Neuronal stem cell (in vitro differentiated cells): ENCODE results near the gene SPATA17.

Source experiments
- DNase-seq: peaks from one replicate; pipeline ENCODE4 v3.0.0-alpha.2; 2013; ENCODE audit warnings: low spot score
- H2AFZ ChIP-seq: one replicate; pipeline ENCODE4 v1.6.1; 2013; ENCODE audit warnings: mild to moderate bottlenecking, low read length, inconsistent platforms
- H2AK5ac ChIP-seq: 2 replicates; pipeline ENCODE4 v1.6.1; 2013; ENCODE audit warnings: low read depth, mild to moderate bottlenecking, inconsistent platforms, low read length, moderate library complexity, mixed read lengths
- H2BK120ac ChIP-seq: 2 replicates; pipeline ENCODE4 v1.6.1; 2013; ENCODE audit warnings: low read depth, mild to moderate bottlenecking, inconsistent platforms, low read length, moderate library complexity, mixed read lengths
- H2BK12ac ChIP-seq: one replicate; pipeline ENCODE4 v1.6.1; 2013; ENCODE audit warnings: low read length, inconsistent platforms
- H2BK15ac ChIP-seq: 2 replicates; pipeline ENCODE4 v1.6.1; 2013; ENCODE audit warnings: mild to moderate bottlenecking, low read length, inconsistent platforms, mixed read lengths
- H2BK5ac ChIP-seq: one replicate; pipeline ENCODE4 v1.6.1; 2013; ENCODE audit warnings: inconsistent platforms, mild to moderate bottlenecking, low read length, moderate library complexity
- H3K14ac ChIP-seq: one replicate; pipeline ENCODE4 v1.6.1; 2013; ENCODE audit warnings: low read length, inconsistent platforms
- H3K18ac ChIP-seq: 2 replicates; pipeline ENCODE4 v1.6.1; 2013; ENCODE audit warnings: low read length, inconsistent platforms
- H3K23ac ChIP-seq: 2 replicates; pipeline ENCODE4 v1.6.1; 2013; ENCODE audit warnings: low read depth, mild to moderate bottlenecking, mixed read lengths, low read length, inconsistent platforms; ENCODE audit not compliant: poor library complexity
- H3K27ac ChIP-seq: replicated peaks from 3 replicates; pipeline ENCODE4 v1.5.1; 2013; ENCODE audit warnings: low read length, inconsistent platforms
- H3K27me3 ChIP-seq, 3 experiments: 2 replicates each; pipeline ENCODE4 v1.6.1; 2013; ENCODE audit warnings: low read length in 3 of 3, mild to moderate bottlenecking in 2 of 3, inconsistent platforms in 1 of 3, low read depth in 1 of 3, mixed read lengths in 1 of 3, moderate library complexity in 1 of 3; ENCODE audit not compliant: control insufficient read depth in 3 of 3, insufficient read depth in 3 of 3
- H3K36me3 ChIP-seq, 2 donors: replicated peaks in 1 of 2; 2 replicates each; pipeline ENCODE4 v1.6.1; 2013; ENCODE audit warnings: low read length in 2 of 2; ENCODE audit not compliant: control insufficient read depth in 2 of 2, insufficient read depth in 2 of 2
- H3K4ac ChIP-seq: 2 replicates; pipeline ENCODE4 v1.6.1; 2013; ENCODE audit warnings: inconsistent platforms, mild to moderate bottlenecking, low read length, moderate library complexity
- H3K4me1 ChIP-seq, 2 donors: 1 replicate in 1 of 2; 2 replicates in 1 of 2; pipeline ENCODE4 v1.6.1; 2013; ENCODE audit warnings: low read length in 2 of 2, low read depth in 1 of 2; ENCODE audit not compliant: control insufficient read depth in 2 of 2, insufficient read depth in 1 of 2
- H3K4me2 ChIP-seq: one replicate; pipeline ENCODE4 v1.6.1; 2013; ENCODE audit warnings: mild to moderate bottlenecking, low read length, inconsistent platforms; ENCODE audit not compliant: insufficient read depth, poor library complexity, severe bottlenecking
- H3K4me3 ChIP-seq, 2 donors: 2 replicates each; pipeline ENCODE4 v1.5.1; 2013; ENCODE audit warnings: low read length in 2 of 2, mild to moderate bottlenecking in 2 of 2, inconsistent platforms in 1 of 2, moderate library complexity in 1 of 2
- H3K79me1 ChIP-seq: one replicate; pipeline ENCODE4 v1.6.1; 2013; ENCODE audit warnings: low read depth, mild to moderate bottlenecking, inconsistent platforms, low read length, moderate library complexity
- H3K9ac ChIP-seq: one replicate; pipeline ENCODE4 v1.6.1; 2013; ENCODE audit warnings: mild to moderate bottlenecking, low read depth, low read length, inconsistent platforms; ENCODE audit not compliant: poor library complexity
- H3K9me3 ChIP-seq, 2 donors: replicated peaks in 1 of 2; 2 replicates each; pipeline versions ENCODE3 to v1.6.1; 2013; ENCODE audit warnings: low read length in 2 of 2, mild to moderate bottlenecking in 2 of 2, inconsistent platforms in 1 of 2, low read depth in 1 of 2, mixed read lengths in 1 of 2, moderate library complexity in 1 of 2; ENCODE audit not compliant: control insufficient read depth in 2 of 2, insufficient read depth in 1 of 2
- H4K8ac ChIP-seq: one replicate; pipeline ENCODE4 v1.6.1; 2013; ENCODE audit warnings: low read depth, mild to moderate bottlenecking, inconsistent platforms, low read length, moderate library complexity
- H4K91ac ChIP-seq: one replicate; pipeline ENCODE4 v1.6.1; 2013; ENCODE audit warnings: low read length, low read depth, mild to moderate bottlenecking, inconsistent platforms; ENCODE audit not compliant: poor library complexity
- WGBS, 2 donors: extraction: QIAGEN DNeasy Blood & Tissue Kit; methylation state at CpG; one replicate each; pipeline ENCODE4 v1.1.7; 2013; ENCODE audit warnings: missing lambda C conversion rate in 2 of 2, mixed read lengths in 1 of 2; ENCODE audit not compliant: insufficient read length in 2 of 2, insufficient replicate concordance in 1 of 2; ENCODE audit errors: extremely low coverage in 2 of 2; 5-methylcytosine and 5-hydroxymethylcytosine counted together

The SPATA17 gene

GRCh38 chr1:217734973-217735372 is 103.8 kb downstream of the SPATA17 start:
- Histone ChIP-seq H3K4ac (no peak overlapping the region), H3K4me2 (no peak overlapping the region), H3K18ac (no peak overlapping the region), H4K91ac (no peak overlapping the region), H3K79me1 (no peaks in the 10 kb centered on the region), H3K27me3 (no peaks in the 10 kb centered on the region), H3K9ac (no peak overlapping the region), H3K4me3 (no peak overlapping the region), H4K8ac (no peak overlapping the region), H2BK15ac (no peak overlapping the region), H3K23ac (no peak overlapping the region), H2BK12ac (no peak overlapping the region), H2AFZ (no peak overlapping the region), H3K27ac (no peak overlapping the region), H3K9me3 (no peaks in the 10 kb centered on the region), H2BK5ac (no peak overlapping the region), H2AK5ac (no peak overlapping the region), H3K36me3 (no peaks in the 10 kb centered on the region), H3K4me1 (peaks cover 0 to 3% of the 10 kb centered on the region in 2 donors), H3K14ac (no peak overlapping the region), H2BK120ac (no peak overlapping the region)
- DNase-seq: no peak
- no CpG with 5 or more reads among the region's 3 CpGs for WGBS, 2 donors

DNA sequence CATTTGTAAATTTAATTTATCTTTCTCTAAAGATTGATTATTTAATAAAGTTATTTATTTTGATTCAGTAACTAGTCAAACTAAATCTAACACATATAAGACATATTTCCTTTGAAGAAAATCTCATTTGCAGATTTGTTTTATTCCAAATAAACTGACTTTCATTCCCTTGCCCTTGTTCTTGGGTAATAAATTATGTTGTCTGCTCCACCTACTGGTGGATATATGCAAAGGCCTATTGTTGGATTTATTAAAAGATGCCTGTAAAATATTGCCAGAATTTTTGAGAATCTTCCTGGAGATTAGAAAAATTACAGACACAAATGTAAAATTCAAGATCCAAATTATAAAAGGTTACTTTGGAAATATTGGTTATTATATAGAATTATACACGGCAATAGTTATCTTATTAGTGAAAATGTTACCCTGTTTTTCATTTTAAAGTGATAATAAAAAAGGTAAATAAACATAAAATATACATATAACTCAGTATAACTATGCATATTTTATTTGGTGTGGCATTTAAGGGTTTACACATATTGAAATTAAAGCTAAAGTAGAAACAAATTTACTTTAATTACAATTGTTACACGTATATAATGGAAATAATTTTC is 116.1 kb downstream of the SPATA17 start:
- no peak overlapping the region for H2AFZ ChIP-seq
- no peak overlapping the region for H3K9ac ChIP-seq
- H3K23ac ChIP-seq: no peak overlapping the region
- no peaks in the 10 kb centered on the region for H3K27me3 ChIP-seq
- WGBS, 2 donors: no CpG with 5 or more reads among the region's 2 CpGs
- H3K4me3 ChIP-seq: no peak overlapping the region
- DNase-seq: no peak
- H3K27ac ChIP-seq: no peak overlapping the region
- no peak overlapping the region for H2BK15ac ChIP-seq
- H4K91ac ChIP-seq: no peak overlapping the region
- H3K36me3 ChIP-seq: no peaks in the 10 kb centered on the region
- H3K4me2 ChIP-seq: no peak overlapping the region
- H3K4ac ChIP-seq: no peak overlapping the region
- no peaks in the 10 kb centered on the region for H3K4me1 ChIP-seq
- H2BK12ac ChIP-seq: no peak overlapping the region
- H2BK120ac ChIP-seq: no peak overlapping the region
- H3K14ac ChIP-seq: no peak overlapping the region
- no peaks in the 10 kb centered on the region for H3K9me3 ChIP-seq
- no peak overlapping the region for H4K8ac ChIP-seq
- no peaks in the 10 kb centered on the region for H3K79me1 ChIP-seq
- no peak overlapping the region for H2AK5ac ChIP-seq
- no peak overlapping the region for H3K18ac ChIP-seq
- H2BK5ac ChIP-seq: no peak overlapping the region

DNA sequence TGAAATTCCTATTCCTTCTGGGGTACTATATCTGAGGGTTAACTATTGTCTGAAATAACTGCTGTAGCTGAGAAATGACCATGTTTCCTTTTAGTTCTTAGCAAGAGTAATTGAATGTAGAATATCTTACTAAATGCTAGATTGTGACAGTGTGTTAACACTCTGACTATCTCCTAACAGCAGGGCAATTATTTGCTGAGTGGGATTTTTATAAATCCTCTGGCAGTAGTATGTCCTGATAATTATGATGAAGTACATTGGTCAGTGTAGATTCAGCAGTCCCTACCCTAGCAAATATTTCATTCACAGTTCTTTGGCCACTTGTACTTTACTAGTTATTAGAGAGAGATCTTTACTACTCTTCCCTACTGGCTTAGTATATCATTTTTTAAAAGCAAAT is 138.6 kb downstream of the SPATA17 start:
- H4K8ac ChIP-seq: no peak overlapping the region
- H2BK120ac ChIP-seq: no peak overlapping the region
- H3K27me3 ChIP-seq: no peaks in the 10 kb centered on the region
- H2AFZ ChIP-seq: no peak overlapping the region
- no peaks in the 10 kb centered on the region for H3K79me1 ChIP-seq
- H3K4me3 ChIP-seq: no peak overlapping the region
- H3K9me3 ChIP-seq: no peaks in the 10 kb centered on the region
- no peak overlapping the region for H2BK15ac ChIP-seq
- no peak overlapping the region for H2AK5ac ChIP-seq
- H3K9ac ChIP-seq: no peak overlapping the region
- no peak overlapping the region for H2BK12ac ChIP-seq
- H3K27ac ChIP-seq: no peak overlapping the region
- DNase-seq: no peak
- H4K91ac ChIP-seq: no peak overlapping the region
- no peak overlapping the region for H2BK5ac ChIP-seq
- H3K14ac ChIP-seq: no peak overlapping the region
- H3K23ac ChIP-seq: no peak overlapping the region
- H3K4me2 ChIP-seq: no peak overlapping the region
- H3K36me3 ChIP-seq: no peaks in the 10 kb centered on the region
- no peak overlapping the region for H3K4ac ChIP-seq
- H3K18ac ChIP-seq: no peak overlapping the region
- H3K4me1 ChIP-seq: no peaks in the 10 kb centered on the region

DNA sequence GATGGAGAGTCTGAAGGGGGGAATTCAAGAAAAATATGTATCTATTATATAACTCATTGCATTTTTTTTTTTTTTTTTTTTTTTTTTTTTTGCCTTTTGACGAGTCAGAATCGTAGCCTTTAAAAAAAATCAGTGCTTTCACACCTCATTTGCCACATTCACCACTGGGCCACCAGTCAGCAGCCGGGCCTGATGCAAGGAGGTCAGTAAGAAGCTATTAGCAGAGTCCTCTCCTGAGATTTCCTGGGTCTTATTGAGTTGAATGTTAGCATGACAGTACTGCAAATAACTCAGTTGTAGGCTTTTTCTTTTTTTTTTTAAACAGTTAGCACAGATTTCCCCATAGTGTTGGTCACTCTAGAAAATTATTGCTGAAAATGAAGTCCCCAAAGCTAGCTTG is 139.8 kb downstream of the SPATA17 start:
- no peak for DNase-seq
- Histone ChIP-seq H3K36me3 (no peaks in the 10 kb centered on the region), H3K4ac (no peak overlapping the region), H3K9me3 (no peaks in the 10 kb centered on the region), H3K27ac (no peak overlapping the region), H2AK5ac (no peak overlapping the region), H2BK5ac (no peak overlapping the region), H2AFZ (no peak overlapping the region), H3K23ac (no peak overlapping the region), H3K27me3 (no peaks in the 10 kb centered on the region), H2BK12ac (no peak overlapping the region), H3K79me1 (no peaks in the 10 kb centered on the region), H4K8ac (no peak overlapping the region), H3K4me1 (no peaks in the 10 kb centered on the region), H2BK15ac (no peak overlapping the region), H3K18ac (no peak overlapping the region), H3K4me2 (no peak overlapping the region), H3K14ac (no peak overlapping the region), H2BK120ac (no peak overlapping the region), H3K4me3 (no peak overlapping the region), H3K9ac (no peak overlapping the region), H4K91ac (no peak overlapping the region)
- no CpG with 5 or more reads among the region's 3 CpGs for WGBS, 2 donors
